Measurements from ENCODE around the gene SLC25A19. TPM values are rescaled to one million over a fixed set of nuclear protein-coding genes. Genes with fewer than 3 reads are reported as not detected.

The SLC25A19 gene
- total and polyA plus RNA-seq, 2 donors (not counting 1 experiment from before 2014, with no cell fraction given), result 36.8 to 46.4 TPM

DNA sequence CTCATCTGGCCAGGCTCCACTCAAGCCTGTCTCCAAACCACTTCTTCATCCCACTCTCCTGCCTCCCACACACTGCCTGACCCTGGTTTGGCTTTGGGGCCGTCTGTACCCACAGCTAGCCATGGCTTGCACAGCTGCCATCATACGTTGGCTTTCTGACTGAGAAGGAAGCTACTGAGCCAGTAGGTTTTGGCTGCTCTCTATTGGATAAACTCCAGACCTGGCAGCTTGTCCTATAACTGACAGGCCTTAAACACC lies 22.2 kb downstream of the SLC25A19 start:
- Histone ChIP-seq H3K36me3 (replicated peaks in 1 of 2; ENCODE audit: control extremely low read depth in 1 of 2, control insufficient read depth in 1 of 2, extremely low read depth in 1 of 2, insufficient read depth in 2 of 2, low read length in 1 of 2) (peaks cover 0 to 26% of the 10 kb centered on the region in 2 experiments), H3K9ac (ENCODE audit: low read length) (no peak overlapping the region), H3K4me2 (replicated peaks; ENCODE audit: low read depth, low read length, poor library complexity, severe bottlenecking) (no peak overlapping the region), H3K79me2 (ENCODE audit: control insufficient read depth, insufficient read depth, low read length) (peaks cover 42% of the 10 kb centered on the region), H3K4me3 (ENCODE audit: control extremely low read depth in 1 of 5, extremely low read depth in 1 of 5, insufficient read depth in 1 of 5, low read depth in 2 of 5, low read length in 4 of 5) (no peak overlapping the region), H3K4me1 (ENCODE audit: control insufficient read depth in 2 of 2, insufficient read depth in 2 of 2, low read length in 2 of 2) (peaks cover 22 to 28% of the 10 kb centered on the region in 2 donors), H3K27me3 (replicated peaks in 1 of 4; ENCODE audit: control extremely low read depth in 1 of 4, control insufficient read depth in 3 of 4, insufficient read depth in 4 of 4, low read length in 3 of 4) (no peaks in the 10 kb centered on the region), H3K27ac (ENCODE audit: low read length in 2 of 2) (no peak overlapping the region), H3K9me3 (ENCODE audit: control extremely low read depth in 1 of 3, control insufficient read depth in 2 of 3, insufficient read depth in 1 of 3, low read length in 2 of 3) (no peaks in the 10 kb centered on the region), H4K20me1 (ENCODE audit: control insufficient read depth, insufficient read depth, low read length, poor library complexity, severe bottlenecking) (no peaks in the 10 kb centered on the region), H2AFZ (ENCODE audit: insufficient read depth, low read depth, low read length, poor library complexity, severe bottlenecking) (no peak overlapping the region)
- H3K27ac Mint-ChIP-seq, result no peak overlapping the region
- ATAC-seq (ENCODE audit: low read depth) (no peak), DNase-seq (no peak)
- H3K4me1 Mint-ChIP-seq, result peaks cover 28% of the 10 kb centered on the region
- CTCF ChIA-PET, result interaction anchor here (0.8 to 1.3 kb wide), 2 partner anchors 66 to 305 kb away, joined by 3 read pairs; no protein-coding TSS in a partner anchor
- WGBS (ENCODE audit: insufficient coverage), result 83% methylated on average over 2 of the region's 2 CpGs
- no peaks in the 10 kb centered on the region for H3K9me3 Mint-ChIP-seq (ENCODE audit: insufficient read depth)
- intact Hi-C loops (cut with micrococcal nuclease), result no loop called here
- H3K27me3 Mint-ChIP-seq, result no peaks in the 10 kb centered on the region
- TF ChIP-seq EZH2 (IDR thresholded peaks at IDR 0.05; ENCODE audit: borderline replicate concordance, insufficient read depth, low read depth, low read length, poor library complexity, severe bottlenecking), result no peak
- no peak overlapping the region for H3K4me3 Mint-ChIP-seq
- POLR2A ChIA-PET, result no interaction called here

DNA sequence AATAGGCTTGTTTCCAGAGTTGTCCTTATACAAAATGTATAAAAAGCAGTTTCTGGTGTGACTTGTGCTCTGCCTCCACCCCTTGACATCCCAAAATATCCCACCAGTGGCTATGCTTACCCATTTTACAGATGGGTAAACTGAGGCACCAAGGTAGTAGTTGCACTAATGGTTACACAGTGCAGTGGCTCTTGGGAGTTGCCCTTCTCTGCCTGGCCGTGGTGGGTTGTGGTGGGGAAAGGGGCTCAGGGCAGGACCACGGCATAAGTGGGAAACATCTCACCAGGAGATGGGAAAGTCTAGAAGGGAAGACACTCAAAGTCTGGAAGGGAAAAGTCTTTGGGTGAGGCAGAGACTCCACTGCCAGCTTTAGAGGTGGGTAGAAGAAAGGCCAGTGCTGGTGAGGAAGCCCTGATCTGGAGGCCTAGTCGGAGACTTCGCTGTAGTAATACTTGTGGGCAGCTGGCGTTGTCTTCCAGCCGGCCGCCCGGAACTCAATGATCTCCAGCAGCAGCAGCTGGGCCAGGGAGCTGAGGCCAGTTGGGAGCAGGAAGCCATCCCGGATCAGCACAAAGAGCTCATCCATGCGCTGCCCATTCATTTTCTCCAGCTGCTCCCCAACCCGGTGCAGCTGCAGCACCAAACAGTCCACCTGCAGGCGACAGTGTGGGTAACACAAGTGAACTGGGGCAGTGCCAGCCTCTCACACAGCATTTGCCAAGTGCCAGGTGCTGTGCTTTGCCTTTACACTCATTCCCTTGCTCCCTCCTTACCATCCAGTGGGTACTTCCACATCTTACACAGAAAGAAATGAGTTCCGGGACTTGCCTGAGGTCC lies 22.7 kb downstream of the SLC25A19 start:
- 96% methylated on average over 13 of the region's 13 CpGs for WGBS (ENCODE audit: insufficient coverage)
- H3K4me2 ChIP-seq (replicated peaks; ENCODE audit: low read depth, low read length, poor library complexity, severe bottlenecking), result no peak overlapping the region
- H3K4me1 ChIP-seq (ENCODE audit: control insufficient read depth in 2 of 2, insufficient read depth in 2 of 2, low read length in 2 of 2), result peaks cover 18 to 24% of the 10 kb centered on the region in 2 donors
- no peaks in the 10 kb centered on the region for H4K20me1 ChIP-seq (ENCODE audit: control insufficient read depth, insufficient read depth, low read length, poor library complexity, severe bottlenecking)
- ATAC-seq (ENCODE audit: low read depth) (no peak), DNase-seq (no peak)
- ChIA-PET POLR2A (no interaction called here), CTCF (interaction anchor here (1.3 kb wide), 1 partner anchor 304 kb away, joined by 3 read pairs; no protein-coding TSS in a partner anchor)
- peaks cover 28% of the 10 kb centered on the region for H3K4me1 Mint-ChIP-seq
- peaks cover 48% of the 10 kb centered on the region for H3K79me2 ChIP-seq (ENCODE audit: control insufficient read depth, insufficient read depth, low read length)
- no peak overlapping the region for H3K27ac ChIP-seq (ENCODE audit: low read length in 2 of 2)
- intact Hi-C loops (cut with micrococcal nuclease), result no loop called here
- H3K9ac ChIP-seq (ENCODE audit: low read length), result no peak overlapping the region
- no peaks in the 10 kb centered on the region for H3K9me3 ChIP-seq (ENCODE audit: control extremely low read depth in 1 of 3, control insufficient read depth in 2 of 3, insufficient read depth in 1 of 3, low read length in 2 of 3)
- no peak overlapping the region for H3K4me3 Mint-ChIP-seq
- peaks cover 0 to 26% of the 10 kb centered on the region in 2 experiments for H3K36me3 ChIP-seq (replicated peaks in 1 of 2; ENCODE audit: control extremely low read depth in 1 of 2, control insufficient read depth in 1 of 2, extremely low read depth in 1 of 2, insufficient read depth in 2 of 2, low read length in 1 of 2)
- no peak overlapping the region for H2AFZ ChIP-seq (ENCODE audit: insufficient read depth, low read depth, low read length, poor library complexity, severe bottlenecking)
- H3K27ac Mint-ChIP-seq, result no peak overlapping the region
- H3K4me3 ChIP-seq (ENCODE audit: control extremely low read depth in 1 of 5, extremely low read depth in 1 of 5, insufficient read depth in 1 of 5, low read depth in 2 of 5, low read length in 4 of 5), result no peak overlapping the region
- no peaks in the 10 kb centered on the region for H3K9me3 Mint-ChIP-seq (ENCODE audit: insufficient read depth)
- TF ChIP-seq EZH2 (IDR thresholded peaks at IDR 0.05; ENCODE audit: borderline replicate concordance, insufficient read depth, low read depth, low read length, poor library complexity, severe bottlenecking), result no peak
- TF ChIP-seq, protein P1, sequence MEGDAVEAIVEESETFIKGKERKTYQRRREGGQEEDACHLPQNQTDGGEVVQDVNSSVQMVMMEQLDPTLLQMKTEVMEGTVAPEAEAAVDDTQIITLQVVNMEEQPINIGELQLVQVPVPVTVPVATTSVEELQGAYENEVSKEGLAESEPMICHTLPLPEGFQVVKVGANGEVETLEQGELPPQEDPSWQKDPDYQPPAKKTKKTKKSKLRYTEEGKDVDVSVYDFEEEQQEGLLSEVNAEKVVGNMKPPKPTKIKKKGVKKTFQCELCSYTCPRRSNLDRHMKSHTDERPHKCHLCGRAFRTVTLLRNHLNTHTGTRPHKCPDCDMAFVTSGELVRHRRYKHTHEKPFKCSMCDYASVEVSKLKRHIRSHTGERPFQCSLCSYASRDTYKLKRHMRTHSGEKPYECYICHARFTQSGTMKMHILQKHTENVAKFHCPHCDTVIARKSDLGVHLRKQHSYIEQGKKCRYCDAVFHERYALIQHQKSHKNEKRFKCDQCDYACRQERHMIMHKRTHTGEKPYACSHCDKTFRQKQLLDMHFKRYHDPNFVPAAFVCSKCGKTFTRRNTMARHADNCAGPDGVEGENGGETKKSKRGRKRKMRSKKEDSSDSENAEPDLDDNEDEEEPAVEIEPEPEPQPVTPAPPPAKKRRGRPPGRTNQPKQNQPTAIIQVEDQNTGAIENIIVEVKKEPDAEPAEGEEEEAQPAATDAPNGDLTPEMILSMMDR (IDR thresholded peaks at IDR 0.05), result no peak
- no peaks in the 10 kb centered on the region for H3K27me3 ChIP-seq (replicated peaks in 1 of 4; ENCODE audit: control extremely low read depth in 1 of 4, control insufficient read depth in 3 of 4, insufficient read depth in 4 of 4, low read length in 3 of 4)
- no peaks in the 10 kb centered on the region for H3K27me3 Mint-ChIP-seq

All from B cell (primary cell).